ENCODE measurements around the gene POU1F1.

POU1F1 gene

GRCh38 chr3:87225659-87226058 lies 50.7 kb downstream of the POU1F1 start:
- TF ChIP-seq CTCF (IDR thresholded peaks at IDR 0.05; ENCODE audit: extremely low read depth, insufficient read depth, missing control alignments): no peak
- DNase-seq (ENCODE audit: low spot score): no peak
- in situ Hi-C loops (cut with MboI; ENCODE audit: low pct_unique_long_range_greater_than_20kb, low sequenced_read_pairs, unreplicated experiment): no loop called here

- DNase-seq (ENCODE audit: low spot score): no peak
- in situ Hi-C loops (cut with MboI; ENCODE audit: low pct_unique_long_range_greater_than_20kb, low sequenced_read_pairs, unreplicated experiment): no loop called here
- no peak for TF ChIP-seq CTCF (IDR thresholded peaks at IDR 0.05; ENCODE audit: extremely low read depth, insufficient read depth, missing control alignments)
Measured at GRCh38 chr3:87219611-87220010, 56.8 kb downstream of the POU1F1 start.

GRCh38 chr3:87218560-87218959 lies 57.8 kb downstream of the POU1F1 start:
- TF ChIP-seq CTCF (IDR thresholded peaks at IDR 0.05; ENCODE audit: extremely low read depth, insufficient read depth, missing control alignments): no peak
- in situ Hi-C loops (cut with MboI; ENCODE audit: low pct_unique_long_range_greater_than_20kb, low sequenced_read_pairs, unreplicated experiment): no loop called here
- no peak for DNase-seq (ENCODE audit: low spot score)
